HL-60 (cell line): ENCODE measurements around the gene RNLS.

ENCODE experiments used
- DNase-seq, 2 experiments: peaks; one replicate each; pipeline ENCODE4 v3.0.0-alpha.2; 2010 to 2020; ENCODE audit warnings: low read depth in 1 of 2, low spot score in 1 of 2
- H3K27ac ChIP-seq: fragments of 250-450 bp; sonication (Bioruptor Pico); replicated peaks from 2 replicates; pipeline ENCODE4 v1.5.1; 2020; ENCODE audit warnings: mild to moderate bottlenecking, moderate library complexity
- H3K27me3 ChIP-seq: fragments of 250-450 bp; sonication (Bioruptor Pico); 2 replicates; pipeline ENCODE4 v1.5.1; 2021; ENCODE audit warnings: mild to moderate bottlenecking, moderate library complexity; ENCODE audit not compliant: insufficient read depth, poor library complexity, severe bottlenecking
- H3K4me3 ChIP-seq: replicated peaks from 2 replicates; pipeline ENCODE4 v1.5.1; 2011; ENCODE audit warnings: mild to moderate bottlenecking, control low read depth, low read length; ENCODE audit not compliant: insufficient read depth
- CTCF ChIP-seq: IDR thresholded peaks from one replicate; pipeline ENCODE4 v1.5.1; 2011; ENCODE audit warnings: low read length, control low read depth, inconsistent platforms; ENCODE audit not compliant: insufficient read depth
- GABPA ChIP-seq: IDR thresholded peaks from 2 replicates; pipeline ENCODE4 v1.6.1; 2012; ENCODE audit warnings: low read depth
- POLR2AphosphoS5 ChIP-seq: IDR thresholded peaks from 2 replicates; pipeline ENCODE4 v1.6.1; 2012; ENCODE audit warnings: low read depth
- REST ChIP-seq: IDR thresholded peaks from 2 replicates; pipeline ENCODE4 v1.6.1; 2012; ENCODE audit warnings: low read depth; ENCODE audit not compliant: insufficient replicate concordance
- SPI1 ChIP-seq: IDR thresholded peaks from 2 replicates; pipeline ENCODE4 v1.6.1; 2012; ENCODE audit warnings: low read depth, mild to moderate bottlenecking, borderline replicate concordance

Gene RNLS

GRCh38 chr10:88409236-88409635 is 173.9 kb downstream of the RNLS start:
- Histone ChIP-seq H3K27me3 (no peaks in the 10 kb centered on the region), H3K27ac (peak overlapping the region; percentile 70), H3K4me3 (no peak overlapping the region)
- no peak for DNase-seq
- TF ChIP-seq SPI1 (no peak), GABPA (no peak), CTCF (no peak), REST (no peak), POLR2AphosphoS5 (no peak)

GRCh38 chr10:88408096-88408495 is 175.0 kb downstream of the RNLS start:
- DNase-seq = peak in 1 of 2 experiments; percentile 45
- no peak for TF ChIP-seq CTCF
- peak; percentile 43; the same call in 1 of the 2 replicates for TF ChIP-seq SPI1
- Histone ChIP-seq H3K4me3 (no peak overlapping the region), H3K27ac (peak overlapping the region; percentile 70), H3K27me3 (no peaks in the 10 kb centered on the region)

- DNase-seq = no peak
- TF ChIP-seq GABPA = no peak
- no peak for TF ChIP-seq REST
- Histone ChIP-seq H3K4me3 (no peak overlapping the region), H3K27me3 (no peaks in the 10 kb centered on the region), H3K27ac (peak overlapping the region; percentile 25)
Measured at GRCh38 chr10:88404133-88404532, 179.0 kb downstream of the RNLS start.

- DNase-seq = no peak
- Histone ChIP-seq H3K4me3 (no peak overlapping the region), H3K27ac (no peak overlapping the region), H3K27me3 (no peaks in the 10 kb centered on the region)
- no peak for TF ChIP-seq CTCF
- TF ChIP-seq POLR2AphosphoS5 = no peak
- no peak for TF ChIP-seq REST
- no peak for TF ChIP-seq GABPA
- no peak for TF ChIP-seq SPI1
Measured at GRCh38 chr10:88401671-88402347, 181.3 kb downstream of the RNLS start.
